Skeletal muscle tissue (tissue), 4 donors: ENCODE measurements around the gene BPTF. TPM values are rescaled to one million over a fixed set of nuclear protein-coding genes. Genes with fewer than 3 reads are reported as not detected.
"Not testable (repeated sequence)": the region's sequence is repeated elsewhere in the genome, so short reads cannot be mapped to it uniquely, and the experiment has no call there.

Source experiments
- H3K27ac ChIP-seq: one replicate; pipeline ENCODE4 v1.7.0; 2013; ENCODE audit warnings: mild to moderate bottlenecking, low read depth, low read length, inconsistent platforms
- H3K27me3 ChIP-seq, 3 donors: one replicate each; pipeline ENCODE4 v1.7.0; 2013; ENCODE audit warnings: low read length in 3 of 3; ENCODE audit not compliant: control insufficient read depth in 3 of 3, insufficient read depth in 3 of 3
- H3K36me3 ChIP-seq, 3 donors: one replicate each; pipeline ENCODE4 v1.7.0; 2013; ENCODE audit warnings: low read length in 3 of 3; ENCODE audit not compliant: control insufficient read depth in 3 of 3, insufficient read depth in 3 of 3
- H3K4me1 ChIP-seq, 3 donors: one replicate each; pipeline ENCODE4 v1.7.0; 2013; ENCODE audit warnings: low read length in 3 of 3, mild to moderate bottlenecking in 3 of 3; ENCODE audit not compliant: control insufficient read depth in 3 of 3, insufficient read depth in 3 of 3
- H3K4me3 ChIP-seq, 3 donors: one replicate each; pipeline ENCODE4 v1.7.0; 2013; ENCODE audit warnings: low read length in 3 of 3
- H3K9ac ChIP-seq, 3 donors: one replicate each; pipeline ENCODE4 v1.7.0; 2013; ENCODE audit warnings: low read length in 3 of 3, mild to moderate bottlenecking in 3 of 3, moderate library complexity in 2 of 3, low read depth in 1 of 3
- H3K9me3 ChIP-seq, 3 donors: one replicate each; pipeline ENCODE4 v1.7.0; 2013; ENCODE audit warnings: low read length in 3 of 3; ENCODE audit not compliant: control insufficient read depth in 3 of 3
- total RNA-seq: library from RNA; depleted of rRNA; stranded (reverse); fragments of >200 nt; gene quantifications from one replicate; pipeline ENCODE4 v1.2.3, GENCODE V29; 2014
- donor health status: Osteomylitis.

The BPTF gene
- total RNA-seq, 1 donor from 2014 or later, result 61.6 TPM

- H3K36me3 ChIP-seq, result peaks cover 8 to 14% (median 10%) of the 10 kb centered on the region in 3 donors
- H3K4me1 ChIP-seq, result peaks cover 0 to 13% (median 2%) of the 10 kb centered on the region in 3 donors
- no peaks in the 10 kb centered on the region for H3K9me3 ChIP-seq
- H3K27ac ChIP-seq, result no peak overlapping the region
- H3K27me3 ChIP-seq, result no peaks in the 10 kb centered on the region
- H3K9ac ChIP-seq, result no peak overlapping the region
- no peak overlapping the region for H3K4me3 ChIP-seq
These were observed 25.8 kb downstream of the BPTF start for GRCh38 chr17:67850991-67851631.

DNA sequence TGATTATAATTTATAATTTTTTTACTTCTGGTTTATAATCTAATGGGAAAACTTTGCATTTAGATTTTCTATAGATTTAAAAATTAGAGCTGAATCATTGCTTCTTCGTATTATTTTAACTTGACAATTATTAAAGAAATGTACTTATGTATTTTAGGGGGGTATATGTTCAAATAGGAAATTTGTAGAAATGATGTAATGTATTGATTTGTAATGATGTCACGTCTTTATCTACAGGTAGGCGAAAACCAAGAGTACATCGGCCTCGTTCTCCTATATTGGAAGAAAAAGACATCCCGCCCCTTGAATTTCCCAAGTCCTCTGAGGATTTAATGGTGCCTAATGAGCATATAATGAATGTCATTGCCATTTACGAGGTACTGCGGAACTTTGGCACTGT lies 28.4 kb downstream of the BPTF start:
- Histone ChIP-seq H3K36me3 (peaks cover 8 to 14% (median 10%) of the 10 kb centered on the region in 3 donors), H3K9me3 (no peaks in the 10 kb centered on the region), H3K9ac (no peak overlapping the region), H3K27me3 (no peaks in the 10 kb centered on the region), H3K4me1 (peaks cover 0 to 14% (median 0%) of the 10 kb centered on the region in 3 donors), H3K27ac (no peak overlapping the region), H3K4me3 (no peak overlapping the region)

DNA sequence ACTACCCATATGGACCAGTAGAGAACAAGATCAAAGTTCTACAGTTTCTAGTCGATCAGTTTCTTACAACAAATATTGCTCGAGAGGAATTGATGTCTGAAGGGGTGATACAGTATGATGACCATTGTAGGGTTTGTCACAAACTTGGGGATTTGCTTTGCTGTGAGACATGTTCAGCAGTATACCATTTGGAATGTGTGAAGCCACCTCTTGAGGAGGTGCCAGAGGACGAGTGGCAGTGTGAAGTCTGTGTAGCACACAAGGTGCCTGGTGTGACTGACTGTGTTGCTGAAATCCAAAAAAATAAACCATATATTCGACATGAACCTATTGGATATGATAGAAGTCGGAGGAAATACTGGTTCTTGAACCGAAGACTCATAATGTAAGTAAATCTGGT lies 29.1 kb downstream of the BPTF start:
- no peaks in the 10 kb centered on the region for H3K9me3 ChIP-seq
- H3K27ac ChIP-seq, result no peak overlapping the region
- H3K9ac ChIP-seq, result no peak overlapping the region
- H3K27me3 ChIP-seq, result no peaks in the 10 kb centered on the region
- H3K36me3 ChIP-seq, result peaks cover 8 to 14% (median 10%) of the 10 kb centered on the region in 3 donors
- H3K4me3 ChIP-seq, result no peak overlapping the region
- H3K4me1 ChIP-seq, result peaks cover 0 to 14% (median 0%) of the 10 kb centered on the region in 3 donors

DNA sequence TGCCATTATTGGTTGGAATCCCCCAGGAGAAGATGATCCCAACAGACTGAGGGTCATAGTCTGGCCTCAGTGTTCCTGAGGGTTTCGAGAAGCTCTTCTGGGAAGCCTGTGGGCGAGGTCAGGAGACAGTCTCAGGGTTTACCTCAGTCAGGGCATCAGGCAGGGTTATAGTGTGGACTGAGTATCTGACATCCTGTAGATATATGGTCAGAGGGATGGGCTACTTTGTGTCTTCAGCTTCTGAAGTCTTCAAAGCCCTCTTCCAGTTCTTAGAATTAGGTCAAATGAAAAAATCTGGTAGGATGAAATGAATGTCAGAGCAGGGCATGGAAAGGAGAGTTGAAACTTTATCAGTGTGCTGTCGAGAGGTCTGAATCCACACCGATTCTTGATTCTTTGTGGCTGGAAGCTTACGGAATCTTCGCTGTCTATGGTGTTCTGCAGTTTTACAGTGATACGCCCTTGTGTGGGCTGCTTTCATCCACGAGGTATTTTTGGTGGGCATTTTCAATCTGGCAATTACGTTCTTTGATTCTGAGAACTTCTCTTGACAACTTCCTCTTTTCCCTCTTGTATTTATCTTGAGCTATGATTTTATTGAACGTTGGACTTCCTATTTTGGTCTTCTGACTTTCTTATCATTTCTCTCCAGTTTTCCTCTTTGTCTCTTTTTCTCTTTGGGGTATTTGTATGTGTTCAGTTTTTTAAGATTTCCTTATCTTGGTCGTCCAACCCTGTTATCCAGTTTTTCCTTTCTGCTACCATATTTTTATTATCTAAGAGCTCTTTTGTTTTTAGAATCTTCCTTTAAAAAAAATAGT lies 30.4 kb downstream of the BPTF start:
- no peaks in the 10 kb centered on the region for H3K27me3 ChIP-seq
- H3K27ac ChIP-seq, result no peak overlapping the region
- H3K9ac ChIP-seq, result no peak overlapping the region
- H3K9me3 ChIP-seq, result no peaks in the 10 kb centered on the region
- peaks cover 8 to 14% (median 8%) of the 10 kb centered on the region in 3 donors for H3K36me3 ChIP-seq
- H3K4me1 ChIP-seq, result peaks cover 0 to 14% (median 3%) of the 10 kb centered on the region in 3 donors
- H3K4me3 ChIP-seq, result no peak overlapping the region

DNA sequence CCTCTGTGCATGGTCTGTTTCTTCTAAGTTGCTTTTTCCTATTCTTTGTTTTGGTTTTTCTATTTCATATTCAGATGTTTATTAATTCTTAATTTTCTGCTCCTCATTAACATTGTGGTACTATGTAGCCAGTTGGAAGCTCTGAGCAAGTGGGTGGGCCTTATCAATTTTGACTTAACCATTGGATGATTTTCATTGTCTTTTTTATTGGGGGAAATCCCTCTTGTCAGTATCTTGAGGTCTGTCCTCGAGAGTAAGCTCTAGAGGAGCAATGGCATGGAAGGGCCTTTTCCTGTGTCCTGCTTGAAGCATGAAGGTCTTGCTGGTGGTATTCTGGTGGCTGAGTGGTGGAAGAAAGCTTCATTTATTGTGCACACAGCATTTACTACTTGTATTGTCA lies 31.1 kb downstream of the BPTF start:
- H3K4me3 ChIP-seq, H3K27me3 ChIP-seq, H3K27ac ChIP-seq, H3K9ac ChIP-seq, H3K9me3 ChIP-seq: not testable (repeated sequence)
- Histone ChIP-seq H3K36me3 (peaks cover 8 to 14% (median 8%) of the 10 kb centered on the region in 3 donors), H3K4me1 (peaks cover 0 to 14% (median 3%) of the 10 kb centered on the region in 3 donors)

DNA sequence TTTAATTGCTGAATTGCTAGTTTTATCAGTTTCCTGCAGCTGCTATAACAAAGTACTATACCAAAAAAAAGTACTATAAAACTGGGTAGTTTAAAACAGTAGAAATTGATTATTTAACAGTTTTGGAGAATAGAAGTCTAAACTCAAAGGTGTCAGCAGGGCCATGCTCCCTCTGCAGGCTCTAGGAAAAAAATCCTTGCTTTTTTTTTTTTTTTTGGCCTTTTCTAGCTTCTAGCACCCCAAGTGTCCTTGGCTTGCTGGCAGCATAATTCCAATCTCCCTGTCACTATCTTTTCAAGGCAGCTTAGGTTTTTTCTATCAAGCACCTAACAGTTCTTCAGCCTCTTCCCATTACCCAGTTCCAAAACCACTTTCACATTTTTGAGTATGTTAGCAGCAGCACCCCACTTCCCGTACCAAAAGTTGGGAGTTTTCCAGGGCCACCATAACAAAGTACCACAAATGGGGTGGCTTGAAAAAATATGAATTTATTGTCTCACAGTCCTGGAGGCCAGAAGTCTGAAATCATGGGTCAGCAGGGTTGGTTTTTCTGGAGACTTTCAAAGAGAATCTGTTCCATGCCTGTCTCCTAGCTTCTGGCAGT lies 37.4 kb downstream of the BPTF start:
- no peak overlapping the region for H3K9ac ChIP-seq
- no peak overlapping the region for H3K27ac ChIP-seq
- no peak overlapping the region for H3K4me3 ChIP-seq
- no peaks in the 10 kb centered on the region for H3K27me3 ChIP-seq
- H3K36me3 ChIP-seq, result peaks cover 0 to 8% (median 5%) of the 10 kb centered on the region in 3 donors
- H3K9me3 ChIP-seq, result no peaks in the 10 kb centered on the region
- peaks cover 0 to 3% (median 0%) of the 10 kb centered on the region in 3 donors for H3K4me1 ChIP-seq

GRCh38 chr17:67863624-67864247 lies 38.4 kb downstream of the BPTF start:
- Histone ChIP-seq H3K27ac (no peak overlapping the region), H3K9ac (no peak overlapping the region), H3K27me3 (no peaks in the 10 kb centered on the region), H3K4me1 (peaks cover 0 to 3% (median 0%) of the 10 kb centered on the region in 3 donors), H3K36me3 (peaks cover 0 to 9% (median 9%) of the 10 kb centered on the region in 3 donors), H3K9me3 (no peaks in the 10 kb centered on the region), H3K4me3 (no peak overlapping the region)

GRCh38 chr17:67865438-67865837 lies 40.1 kb downstream of the BPTF start:
- H3K4me3 ChIP-seq, result no peak overlapping the region
- no peaks in the 10 kb centered on the region for H3K27me3 ChIP-seq
- H3K36me3 ChIP-seq, result peaks cover 0 to 9% (median 9%) of the 10 kb centered on the region in 3 donors
- no peak overlapping the region for H3K9ac ChIP-seq
- no peaks in the 10 kb centered on the region for H3K9me3 ChIP-seq
- H3K27ac ChIP-seq, result no peak overlapping the region
- H3K4me1 ChIP-seq, result no peaks in the 10 kb centered on the region

DNA sequence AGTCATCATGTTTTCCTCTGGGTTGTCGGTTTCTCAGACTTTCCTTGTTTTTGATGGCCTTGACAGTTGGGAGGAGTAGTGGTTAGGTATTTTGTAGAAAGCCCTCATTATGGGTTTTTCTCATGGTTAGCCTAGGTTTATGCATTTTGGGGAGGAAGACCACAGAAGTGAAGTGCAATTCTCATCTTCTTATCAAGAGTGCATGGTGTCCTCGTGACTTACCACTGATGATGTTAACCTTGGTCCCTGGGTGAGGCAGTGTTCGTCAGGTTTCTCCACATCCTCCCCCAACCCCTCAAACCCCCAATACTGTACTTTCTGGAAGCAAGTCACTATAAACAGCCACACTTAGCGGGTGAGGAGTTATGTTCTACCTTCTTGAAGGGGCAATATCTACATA lies 42.3 kb downstream of the BPTF start:
- Histone ChIP-seq H3K36me3 (peaks cover 0 to 9% (median 9%) of the 10 kb centered on the region in 3 donors), H3K4me1 (no peaks in the 10 kb centered on the region), H3K9me3 (no peaks in the 10 kb centered on the region), H3K27me3 (no peaks in the 10 kb centered on the region), H3K4me3 (no peak overlapping the region), H3K9ac (no peak overlapping the region), H3K27ac (no peak overlapping the region)
